ENCODE measurements around the gene VASP.

Gene VASP

GRCh38 chr19:45473682-45474605 lies 33.3 kb upstream of the VASP start:
- no peak for DNase-seq

GRCh38 chr19:45474606-45475521 lies 32.4 kb upstream of the VASP start:
- no peak for DNase-seq

- DNase-seq, result no peak
Measured at GRCh38 chr19:45475537-45476291, 31.6 kb upstream of the VASP start.

GRCh38 chr19:45476304-45476703 lies 31.0 kb upstream of the VASP start:
- no peak for DNase-seq

GRCh38 chr19:45477186-45477585 lies 30.1 kb upstream of the VASP start:
- no peak for DNase-seq

GRCh38 chr19:45477713-45478453 lies 29.4 kb upstream of the VASP start:
- peak; percentile 86 for DNase-seq

- DNase-seq, result peak; percentile 93
Measured at GRCh38 chr19:45478454-45479238, 28.6 kb upstream of the VASP start.

GRCh38 chr19:45483033-45483432 lies 24.2 kb upstream of the VASP start:
- no peak for DNase-seq

- no peak for DNase-seq
Measured at GRCh38 chr19:45484273-45484945, 22.9 kb upstream of the VASP start.

GRCh38 chr19:45485305-45486077 lies 21.8 kb upstream of the VASP start:
- peak; percentile 92 for DNase-seq

GRCh38 chr19:45488708-45489107 lies 18.6 kb upstream of the VASP start:
- DNase-seq, result no peak

GRCh38 chr19:45489216-45489855 lies 17.9 kb upstream of the VASP start:
- no peak for DNase-seq

- DNase-seq, result no peak
Measured at GRCh38 chr19:45492137-45492626, 15.1 kb upstream of the VASP start.

GRCh38 chr19:45492627-45493470 lies 14.4 kb upstream of the VASP start:
- no peak for DNase-seq

GRCh38 chr19:45494261-45494916 lies 12.9 kb upstream of the VASP start:
- no peak for DNase-seq

- DNase-seq, result no peak
Measured at GRCh38 chr19:45495178-45495577, 12.1 kb upstream of the VASP start.

GRCh38 chr19:45496349-45496953 lies 10.8 kb upstream of the VASP start:
- DNase-seq, result no peak
